Kidney (tissue), 14 donors: ENCODE measurements around the gene IVNS1ABP. TPM values are rescaled to one million over a fixed set of nuclear protein-coding genes. Genes with fewer than 3 reads are reported as not detected.

Source experiments
- DNase-seq, 5 donors: peaks; one replicate each; pipeline ENCODE4 v3.0.0-alpha.2; 2013 to 2020
- FAIRE-seq: peaks from 2 replicates; lab custom pipeline; 2012; peaks lifted over from hg19 to GRCh38; lab: Jason Lieb, UNC
- H3K27ac ChIP-seq, 2 donors: one replicate each; pipeline ENCODE4 v1.7.0; 2013; ENCODE audit warnings: low read depth in 2 of 2, low read length in 2 of 2, inconsistent platforms in 1 of 2
- H3K27me3 ChIP-seq: one replicate; pipeline ENCODE4 v1.7.1; 2013; ENCODE audit warnings: low read length, inconsistent platforms; ENCODE audit not compliant: control insufficient read depth, insufficient read depth
- H3K36me3 ChIP-seq, 3 donors: one replicate each; pipeline versions ENCODE4 v1.7.0 to v1.7.1; 2013; ENCODE audit warnings: low read length in 3 of 3, control low read depth in 1 of 3, inconsistent platforms in 1 of 3; ENCODE audit not compliant: insufficient read depth in 3 of 3, control insufficient read depth in 2 of 3
- H3K4me1 ChIP-seq, 3 donors: one replicate each; pipeline versions ENCODE4 v1.7.0 to v1.7.1; 2013; ENCODE audit warnings: low read length in 3 of 3, inconsistent platforms in 1 of 3, low read depth in 1 of 3; ENCODE audit not compliant: control insufficient read depth in 2 of 3, insufficient read depth in 2 of 3
- H3K4me3 ChIP-seq, 3 donors: one replicate each; pipeline versions ENCODE4 v1.7.0 to v1.8.1; 2013; ENCODE audit warnings: low read length in 3 of 3, control low read depth in 1 of 3, inconsistent platforms in 1 of 3
- H3K9ac ChIP-seq, 3 donors: one replicate each; pipeline versions ENCODE4 v1.7.0 to v1.7.1; 2013; ENCODE audit warnings: low read length in 3 of 3, control low read depth in 1 of 3, inconsistent platforms in 1 of 3
- H3K9me3 ChIP-seq, 3 donors: one replicate each; pipeline versions ENCODE4 v1.7.0 to v1.7.1; 2013; ENCODE audit warnings: low read length in 3 of 3, control low read depth in 1 of 3, inconsistent platforms in 1 of 3; ENCODE audit not compliant: control insufficient read depth in 2 of 3, insufficient read depth in 1 of 3
- CTCF ChIP-seq: IDR thresholded peaks from 3 replicates; pipeline ENCODE4 v1.5.1; 2012; ENCODE audit warnings: mild to moderate bottlenecking, moderate library complexity, borderline replicate concordance; ENCODE audit not compliant: insufficient read depth; ENCODE audit errors: extremely low read depth
- intact Hi-C: fragments of 100-400 bp; cut with DNase I; formaldehyde crosslinking; loops from one replicate; pipeline ENCODE4 v1.11.1; 2022
- polyA plus RNA-seq: library from polyadenylated mRNA; stranded (reverse); fragments of 350-450 nt; fragmentation: Illumina TruSeq; extraction: RNeasy Lipid Tissue Mini Kit (QIAGEN cat#74804); gene quantifications from one replicate; pipeline ENCODE4 v1.2.3, GENCODE V29; 2014; ENCODE audit warnings: low read depth, low replicate concordance; ENCODE audit not compliant: insufficient read depth
- total RNA-seq: library from RNA; stranded (reverse); fragmentation: NEBNext Ultra II Directional; extraction: Animal tissue kit (Norgen Biotek cat#: 25700); gene quantifications from one replicate; pipeline ENCODE4 v1.2.1, GENCODE V29; 2021
- donor health status: control.
- donor health status: control.
- donor health status: control.
- donor health status: control.
- donor health status: control.
- donor health status: DM: yes; HTN: yes; CAD: no.
- donor health status: Normal renal cell carcinoma (clear cell type).

Gene IVNS1ABP
- total and polyA plus RNA-seq, 2 donors from 2014 or later: 115 to 198 TPM

- Histone ChIP-seq H3K9me3 (no peaks in the 10 kb centered on the region), H3K4me1 (peaks cover 0 to 20% (median 0%) of the 10 kb centered on the region in 3 donors), H3K36me3 (no peaks in the 10 kb centered on the region), H3K27me3 (no peaks in the 10 kb centered on the region), H3K27ac (no peak overlapping the region), H3K9ac (no peak overlapping the region), H3K4me3 (no peak overlapping the region)
- FAIRE-seq (no peak), DNase-seq (no peak)
- no peak for TF ChIP-seq CTCF
- intact Hi-C loops: no loop called here
Measured at GRCh38 chr1:185353124-185353523, 36.1 kb upstream of the IVNS1ABP start.

GRCh38 chr1:185351734-185352466, 34.9 kb upstream of the IVNS1ABP start:
- Histone ChIP-seq H3K27ac (no peak overlapping the region), H3K27me3 (no peaks in the 10 kb centered on the region), H3K4me1 (peaks cover 0 to 20% (median 0%) of the 10 kb centered on the region in 3 donors), H3K9me3 (no peaks in the 10 kb centered on the region), H3K4me3 (no peak overlapping the region), H3K36me3 (no peaks in the 10 kb centered on the region), H3K9ac (no peak overlapping the region)
- FAIRE-seq (no peak), DNase-seq (peak in 2 of 5 donors; percentile 74 to 75)
- intact Hi-C loops: no loop called here
- TF ChIP-seq CTCF: no peak

DNA sequence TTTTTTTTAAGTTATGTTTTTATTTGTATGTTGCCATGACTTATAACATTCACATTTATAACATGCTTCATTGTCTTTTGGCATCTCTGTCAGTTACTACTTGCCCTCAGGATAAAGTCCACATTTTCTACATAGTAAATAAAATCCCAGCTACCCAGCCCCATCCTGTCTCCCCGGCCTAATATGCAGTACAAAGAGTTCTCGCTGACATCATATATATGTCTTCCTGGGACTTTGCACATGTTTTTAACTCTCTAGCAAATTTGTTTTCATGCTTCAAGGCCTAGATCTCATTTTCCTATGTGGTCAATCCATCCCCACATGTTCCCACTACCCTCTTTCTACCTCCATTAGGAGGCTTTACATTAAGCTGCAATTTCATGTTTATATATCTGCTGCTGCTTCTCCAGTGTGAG, 33.0 kb upstream of the IVNS1ABP start:
- Histone ChIP-seq H3K9me3 (no peaks in the 10 kb centered on the region), H3K9ac (no peak overlapping the region), H3K27ac (peak overlapping the region in 1 of 2 donors; percentile 34), H3K27me3 (no peaks in the 10 kb centered on the region), H3K4me3 (no peak overlapping the region), H3K36me3 (no peaks in the 10 kb centered on the region), H3K4me1 (peaks cover 0 to 20% (median 5%) of the 10 kb centered on the region in 3 donors)
- peak in 1 of 5 donors; percentile 40 for DNase-seq
- intact Hi-C loops: no loop called here
- TF ChIP-seq CTCF: no peak
- FAIRE-seq: no peak
